DOHH2 (cell line): ENCODE results near the gene SYNGR2.

Experiments used
- EZH2phosphoT487 ChIP-seq: fragments of 200-600 bp; sonication (generic); IDR thresholded peaks from 2 replicates; pipeline ENCODE4 v1.6.1; 2017; ENCODE audit warnings: borderline replicate concordance, mild to moderate bottlenecking, antibody characterized with exemption, low read length, moderate library complexity, mixed read lengths
- TF ChIP-seq, protein P1 (sequence below): fragments of 200-600 bp; sonication (generic); IDR thresholded peaks from one replicate; pipeline ENCODE4 v1.5.1; 2014; ENCODE audit warnings: antibody characterized with exemption, mild to moderate bottlenecking, low read depth, low read length; ENCODE audit not compliant: poor library complexity, severe bottlenecking

DNA sequence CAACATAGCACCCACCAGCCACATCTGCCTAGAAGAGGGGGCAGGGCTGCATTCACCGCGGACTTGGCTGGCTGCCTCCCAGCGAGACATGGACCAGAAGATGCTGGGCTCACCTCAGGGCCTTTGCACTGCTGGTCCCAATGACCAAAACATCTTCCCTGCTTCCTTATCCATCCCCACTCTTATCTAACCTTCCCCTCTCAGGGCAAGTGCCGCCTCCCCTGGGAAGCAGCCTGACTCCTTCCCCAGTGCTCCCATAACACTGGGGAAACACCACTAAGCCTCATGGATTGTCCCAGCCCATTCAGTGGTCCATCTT, 45.5 kb upstream of the SYNGR2 start:
- TF ChIP-seq, protein P1, sequence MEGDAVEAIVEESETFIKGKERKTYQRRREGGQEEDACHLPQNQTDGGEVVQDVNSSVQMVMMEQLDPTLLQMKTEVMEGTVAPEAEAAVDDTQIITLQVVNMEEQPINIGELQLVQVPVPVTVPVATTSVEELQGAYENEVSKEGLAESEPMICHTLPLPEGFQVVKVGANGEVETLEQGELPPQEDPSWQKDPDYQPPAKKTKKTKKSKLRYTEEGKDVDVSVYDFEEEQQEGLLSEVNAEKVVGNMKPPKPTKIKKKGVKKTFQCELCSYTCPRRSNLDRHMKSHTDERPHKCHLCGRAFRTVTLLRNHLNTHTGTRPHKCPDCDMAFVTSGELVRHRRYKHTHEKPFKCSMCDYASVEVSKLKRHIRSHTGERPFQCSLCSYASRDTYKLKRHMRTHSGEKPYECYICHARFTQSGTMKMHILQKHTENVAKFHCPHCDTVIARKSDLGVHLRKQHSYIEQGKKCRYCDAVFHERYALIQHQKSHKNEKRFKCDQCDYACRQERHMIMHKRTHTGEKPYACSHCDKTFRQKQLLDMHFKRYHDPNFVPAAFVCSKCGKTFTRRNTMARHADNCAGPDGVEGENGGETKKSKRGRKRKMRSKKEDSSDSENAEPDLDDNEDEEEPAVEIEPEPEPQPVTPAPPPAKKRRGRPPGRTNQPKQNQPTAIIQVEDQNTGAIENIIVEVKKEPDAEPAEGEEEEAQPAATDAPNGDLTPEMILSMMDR: no peak
- no peak for TF ChIP-seq EZH2phosphoT487
